Type B pancreatic cell (in vitro differentiated cells): ENCODE data around the gene GNAL. TPM values are rescaled to one million over a fixed set of nuclear protein-coding genes. Genes with fewer than 3 reads are reported as not detected.

ENCODE experiments used
- DNase-seq: peaks from one replicate; pipeline ENCODE4 v3.0.0; 2021; ENCODE audit warnings: mixed read lengths; ENCODE audit not compliant: unreplicated experiment; ENCODE audit errors: extremely low spot score
- H3K27ac Mint-ChIP-seq: 2 replicates; pipeline ENCODE4 v1.8.0; 2021; ENCODE audit warnings: mild to moderate bottlenecking, mixed read lengths
- H3K27me3 Mint-ChIP-seq: 2 replicates; pipeline ENCODE4 v1.8.0; 2021; ENCODE audit warnings: mixed read lengths
- H3K36me3 Mint-ChIP-seq: 2 replicates; pipeline ENCODE4 v1.8.0; 2021; ENCODE audit warnings: mixed read lengths
- H3K4me1 Mint-ChIP-seq: one replicate; pipeline ENCODE4 v1.8.0; 2021; ENCODE audit warnings: mixed read lengths; ENCODE audit not compliant: unreplicated experiment
- H3K4me3 Mint-ChIP-seq: 2 replicates; pipeline ENCODE4 v1.8.0; 2021; ENCODE audit warnings: mild to moderate bottlenecking, mixed read lengths
- H3K9me3 Mint-ChIP-seq: 2 replicates; pipeline ENCODE4 v1.8.0; 2021; ENCODE audit warnings: mixed read lengths
- CTCF ChIP-seq: fragments of 200-600 bp; sonication (generic); conservative IDR thresholded peaks from 2 replicates; pipeline ENCODE4 v1.5.0; 2021; ENCODE audit warnings: antibody characterized with exemption, mild to moderate bottlenecking
- total RNA-seq: library from RNA; stranded (reverse); gene quantifications from 2 replicates; pipeline ENCODE4 v1.2.1, GENCODE V29; 2021; ENCODE audit warnings: low replicate concordance

Gene GNAL
- total RNA-seq, 1 donor from 2014 or later: 12.9 TPM

GRCh38 chr18:11823545-11823944 is 134.5 kb downstream of the GNAL start:
- TF ChIP-seq CTCF: no peak
- no peak overlapping the region for H3K27ac Mint-ChIP-seq
- no peaks in the 10 kb centered on the region for H3K9me3 Mint-ChIP-seq
- no peaks in the 10 kb centered on the region for H3K36me3 Mint-ChIP-seq
- no peaks in the 10 kb centered on the region for H3K4me1 Mint-ChIP-seq
- no peak overlapping the region for H3K4me3 Mint-ChIP-seq
- DNase-seq: no peak
- H3K27me3 Mint-ChIP-seq: no peaks in the 10 kb centered on the region

DNA sequence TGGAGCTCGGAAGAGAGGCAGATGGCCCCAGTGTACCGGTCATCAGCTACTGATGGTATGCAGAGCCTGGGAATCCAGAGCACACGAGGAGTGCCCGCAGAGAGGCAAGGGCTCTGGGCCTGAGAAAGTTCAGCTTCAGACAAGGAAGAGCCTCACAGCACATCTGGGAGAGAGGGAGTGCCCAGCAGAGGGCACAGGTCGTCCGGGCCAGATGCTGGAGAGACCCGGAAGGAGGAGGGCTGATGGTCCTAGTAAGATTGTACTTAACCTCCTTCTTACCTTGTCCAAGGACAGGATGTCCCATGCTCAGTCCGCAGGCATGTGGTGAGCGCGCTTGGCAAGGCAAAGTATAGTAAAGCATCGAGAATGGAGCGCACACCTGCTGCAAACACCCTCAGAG is 137.8 kb downstream of the GNAL start:
- H3K9me3 Mint-ChIP-seq: no peaks in the 10 kb centered on the region
- H3K27me3 Mint-ChIP-seq: no peaks in the 10 kb centered on the region
- H3K4me1 Mint-ChIP-seq: peaks cover 9% of the 10 kb centered on the region
- H3K4me3 Mint-ChIP-seq: no peak overlapping the region
- TF ChIP-seq CTCF: no peak
- no peaks in the 10 kb centered on the region for H3K36me3 Mint-ChIP-seq
- DNase-seq: no peak
- H3K27ac Mint-ChIP-seq: no peak overlapping the region

DNA sequence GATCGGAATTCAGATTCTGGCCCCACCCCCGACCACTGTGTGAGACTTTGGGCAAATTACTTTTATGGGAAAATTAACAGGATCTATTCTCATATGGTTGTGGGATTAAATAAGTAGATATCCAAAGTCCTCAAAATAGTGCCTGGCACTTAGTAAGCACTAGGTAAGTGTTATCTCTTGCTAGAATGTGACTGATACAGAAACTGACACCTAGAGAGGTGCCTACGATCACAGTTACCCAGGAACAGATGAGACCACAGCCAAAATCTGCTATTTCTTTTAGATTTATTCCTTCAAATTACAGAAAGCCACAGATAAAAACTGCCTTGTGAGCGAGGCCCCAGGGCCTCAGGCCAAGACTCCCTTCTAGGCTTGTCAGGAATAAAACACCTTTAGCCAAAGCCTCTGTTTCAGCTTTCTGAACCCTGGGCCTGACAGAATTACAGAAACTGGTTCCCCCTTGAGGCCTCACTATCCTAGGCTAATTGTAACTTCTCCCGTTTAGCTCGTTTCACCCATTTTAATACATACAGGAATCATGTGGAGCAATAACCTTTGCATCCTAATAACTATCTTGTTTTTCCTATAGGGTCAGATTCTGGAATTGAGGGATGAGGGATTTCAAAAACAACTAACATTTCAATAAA is 139.8 kb downstream of the GNAL start:
- Mint-ChIP-seq H3K27me3 (no peaks in the 10 kb centered on the region), H3K9me3 (no peaks in the 10 kb centered on the region), H3K4me1 (peaks cover 9% of the 10 kb centered on the region), H3K4me3 (no peak overlapping the region), H3K36me3 (no peaks in the 10 kb centered on the region), H3K27ac (no peak overlapping the region)
- DNase-seq: no peak
- TF ChIP-seq CTCF: no peak

DNA sequence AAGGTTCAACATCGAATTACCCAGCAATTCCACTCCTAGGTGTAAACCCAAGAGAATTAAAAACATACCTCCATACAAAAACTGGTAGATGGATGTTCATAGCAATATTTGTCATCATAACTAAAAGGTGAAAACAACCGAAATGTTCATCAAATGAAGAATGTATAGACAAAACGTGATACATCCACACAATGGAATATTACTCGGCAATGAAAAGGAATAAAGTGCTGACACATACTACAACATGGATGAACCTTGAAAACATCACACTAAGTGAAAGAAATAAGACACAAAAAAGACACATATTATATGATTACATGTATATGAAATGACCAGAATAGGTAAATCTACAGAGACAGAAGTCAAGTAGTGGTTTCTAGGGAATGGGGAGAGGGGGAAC is 141.5 kb downstream of the GNAL start:
- Mint-ChIP-seq H3K27me3 (no peaks in the 10 kb centered on the region), H3K9me3 (no peaks in the 10 kb centered on the region), H3K4me3 (no peak overlapping the region), H3K27ac (no peak overlapping the region), H3K36me3 (no peaks in the 10 kb centered on the region), H3K4me1 (peaks cover 9% of the 10 kb centered on the region)
- no peak for TF ChIP-seq CTCF
- no peak for DNase-seq

DNA sequence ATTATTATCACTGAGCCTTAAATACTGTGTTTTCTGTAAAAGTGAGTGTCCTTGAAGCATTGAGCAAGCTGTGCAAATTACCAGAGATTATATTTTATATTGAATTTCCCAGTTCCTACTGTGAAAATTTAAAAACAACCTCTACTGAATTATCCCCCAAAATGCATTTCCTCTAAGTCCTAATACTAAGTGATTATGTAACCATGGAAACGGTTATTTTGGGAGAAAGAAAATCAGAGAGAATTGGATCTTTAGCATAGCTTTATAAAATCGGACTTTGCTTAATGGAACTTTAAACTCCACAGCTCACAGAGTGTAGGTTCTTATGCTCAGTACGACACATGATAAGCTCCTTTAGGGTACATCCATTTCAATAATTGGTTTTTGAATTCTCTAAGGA is 142.9 kb downstream of the GNAL start:
- Mint-ChIP-seq H3K4me3 (no peak overlapping the region), H3K9me3 (no peaks in the 10 kb centered on the region), H3K4me1 (peaks cover 9% of the 10 kb centered on the region), H3K27ac (no peak overlapping the region), H3K27me3 (no peaks in the 10 kb centered on the region), H3K36me3 (no peaks in the 10 kb centered on the region)
- no peak for TF ChIP-seq CTCF
- DNase-seq: no peak

DNA sequence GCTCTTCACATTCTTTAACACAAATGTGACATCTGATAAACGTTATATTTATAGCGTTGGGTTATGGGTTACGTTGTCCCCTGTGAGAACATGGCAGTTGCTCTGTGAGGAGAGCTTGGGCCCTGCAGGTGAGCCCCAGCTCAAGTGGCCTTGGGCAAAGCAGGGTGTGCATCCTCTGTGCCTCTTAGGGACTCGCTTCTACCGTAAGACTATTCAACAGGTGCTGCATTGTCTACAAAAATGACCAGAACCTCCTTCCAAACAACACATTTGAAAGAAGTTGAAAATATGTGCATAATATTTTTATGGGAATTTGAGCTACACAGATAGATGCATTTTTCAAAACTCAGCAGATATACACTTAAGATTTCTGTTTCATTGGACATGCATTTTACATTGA is 145.7 kb downstream of the GNAL start:
- DNase-seq: no peak
- Mint-ChIP-seq H3K4me1 (peaks cover under 1% of the 10 kb centered on the region), H3K36me3 (no peaks in the 10 kb centered on the region), H3K9me3 (no peaks in the 10 kb centered on the region), H3K4me3 (no peak overlapping the region), H3K27me3 (no peaks in the 10 kb centered on the region), H3K27ac (no peak overlapping the region)
- no peak for TF ChIP-seq CTCF
